NCI-H526 treated with DMSO at 0.1 percent for 48 hours (cell line): ENCODE measurements around the gene VENTX.
"Not testable (repeated sequence)": the region's sequence is repeated elsewhere in the genome, so short reads cannot be mapped to it uniquely, and the experiment has no call there.

ENCODE experiments used
- DNase-seq: peaks from one replicate; lab custom pipeline; 2025; lab: John Stamatoyannopoulos, UW

The VENTX gene

DNA sequence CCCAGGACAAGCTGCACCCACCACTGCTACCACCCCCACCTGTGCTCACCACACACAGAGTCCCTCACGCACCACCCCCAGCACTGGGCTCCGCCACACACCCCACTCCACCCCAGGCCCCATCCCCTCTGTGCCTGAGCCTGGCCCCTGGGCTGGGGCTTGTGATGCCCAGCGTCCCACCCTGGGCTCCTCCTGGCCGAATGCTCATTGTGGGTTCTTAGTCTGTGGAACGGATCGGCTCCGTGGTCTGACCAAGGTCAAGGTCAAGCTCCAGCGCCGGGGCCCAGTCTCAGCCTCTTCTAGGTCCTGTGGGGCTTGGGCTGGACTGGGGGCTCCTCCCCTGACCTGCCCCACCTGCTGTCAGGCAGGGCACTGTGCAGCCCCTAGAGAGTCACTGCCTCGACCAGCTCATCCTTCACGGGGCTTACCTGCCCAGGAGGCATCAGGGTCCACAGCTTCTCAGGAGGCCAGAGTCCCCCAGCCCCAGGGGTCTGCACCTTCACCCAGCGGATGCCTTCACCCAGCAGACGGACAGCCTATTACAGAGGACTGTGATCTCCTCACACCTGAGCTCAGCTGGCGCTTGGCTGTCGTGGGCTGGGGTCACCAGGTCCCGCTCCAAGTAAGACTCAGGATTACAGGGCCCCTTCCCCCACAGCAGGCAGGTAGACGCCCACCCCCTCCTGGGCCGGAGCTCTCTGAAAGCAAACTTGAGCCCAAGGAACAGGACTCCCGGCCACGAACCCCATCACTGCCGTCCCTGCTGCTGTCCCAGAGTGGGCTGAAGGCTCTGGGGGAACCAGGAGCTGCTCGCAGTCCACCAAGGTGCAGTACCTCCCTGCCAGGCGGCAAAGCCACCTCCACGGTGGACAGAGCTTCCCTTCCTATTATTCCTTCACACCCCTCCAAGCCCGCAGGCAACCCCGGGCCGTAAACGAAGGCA is 22.9 kb upstream of the VENTX start:
- no peak for DNase-seq

DNA sequence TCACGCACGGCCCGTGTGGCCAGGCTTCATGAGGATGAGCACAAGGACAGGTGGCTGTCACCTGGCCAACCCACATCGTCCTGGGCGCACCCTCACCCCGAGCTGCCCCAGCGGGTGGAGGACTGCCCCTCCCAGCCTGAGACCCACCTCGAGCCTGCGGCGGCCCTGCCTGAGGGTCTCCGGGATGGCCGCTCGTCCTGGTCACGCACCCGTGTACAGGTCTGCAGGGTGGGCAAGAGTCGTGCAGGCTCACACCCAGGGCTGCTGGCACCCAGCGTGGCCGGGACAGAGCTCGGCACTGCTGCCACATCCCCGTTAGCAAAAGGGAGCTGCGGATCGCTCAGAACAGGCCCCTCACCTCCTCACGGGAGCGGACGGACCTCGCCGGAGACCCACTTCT is 22.1 kb upstream of the VENTX start:
- DNase-seq = no peak

DNA sequence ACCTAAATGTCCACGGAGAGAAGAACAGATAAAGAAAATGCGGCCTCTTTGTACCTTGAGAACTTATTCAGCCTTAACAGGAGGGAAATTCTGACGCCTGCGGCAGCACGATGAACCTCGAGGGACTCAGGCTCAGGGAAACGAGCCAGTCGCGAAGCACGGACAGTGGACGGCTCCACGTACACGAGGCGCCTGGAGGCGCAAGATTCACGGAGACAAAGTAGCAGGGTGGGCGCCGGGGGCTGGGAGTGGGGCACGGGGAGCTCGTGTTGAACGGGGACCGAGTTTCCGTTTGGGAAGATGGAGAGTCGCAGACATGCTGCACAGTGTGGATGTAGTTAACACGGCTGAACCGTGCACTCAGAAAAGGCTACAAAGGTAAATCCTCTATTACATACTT is 20.9 kb upstream of the VENTX start:
- DNase-seq = no peak

DNA sequence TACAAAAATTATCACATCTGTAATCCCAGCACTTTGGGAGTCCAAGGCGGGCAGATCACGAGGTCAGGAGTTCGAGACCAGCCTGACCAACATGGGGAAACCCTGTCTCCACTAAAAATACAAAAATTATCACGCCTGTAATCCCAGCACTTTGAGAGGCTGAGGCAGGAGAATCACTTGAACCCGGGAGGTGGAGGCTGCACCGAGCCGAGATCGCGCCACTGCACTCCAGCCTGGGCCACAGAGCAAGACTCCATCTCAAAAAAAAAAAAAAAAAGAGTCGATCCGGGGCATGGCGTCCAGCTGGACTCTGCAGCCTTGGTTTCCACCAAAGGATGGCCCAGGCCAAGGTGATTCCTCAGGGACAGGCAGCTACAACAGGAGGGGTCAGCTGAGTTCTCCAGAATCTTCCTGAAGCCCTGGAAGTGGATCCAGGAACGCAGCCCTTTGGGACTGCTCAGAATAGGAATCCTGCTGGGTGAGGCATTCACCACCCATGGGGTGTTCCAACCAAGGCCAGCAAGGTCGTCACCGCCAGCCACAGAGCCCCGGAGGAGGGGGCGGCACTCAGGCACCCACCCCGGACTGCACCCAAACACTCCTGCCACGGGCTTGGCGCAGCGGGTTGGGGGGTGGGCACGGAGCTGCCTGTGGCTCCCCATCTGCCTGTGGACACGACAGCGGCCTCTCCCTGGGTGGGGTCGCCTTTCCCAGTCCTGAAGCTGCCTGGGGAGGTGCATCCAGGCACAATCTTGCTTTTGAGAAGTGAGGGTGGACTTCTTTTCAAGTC is 19.7 kb upstream of the VENTX start:
- DNase-seq = no peak

DNA sequence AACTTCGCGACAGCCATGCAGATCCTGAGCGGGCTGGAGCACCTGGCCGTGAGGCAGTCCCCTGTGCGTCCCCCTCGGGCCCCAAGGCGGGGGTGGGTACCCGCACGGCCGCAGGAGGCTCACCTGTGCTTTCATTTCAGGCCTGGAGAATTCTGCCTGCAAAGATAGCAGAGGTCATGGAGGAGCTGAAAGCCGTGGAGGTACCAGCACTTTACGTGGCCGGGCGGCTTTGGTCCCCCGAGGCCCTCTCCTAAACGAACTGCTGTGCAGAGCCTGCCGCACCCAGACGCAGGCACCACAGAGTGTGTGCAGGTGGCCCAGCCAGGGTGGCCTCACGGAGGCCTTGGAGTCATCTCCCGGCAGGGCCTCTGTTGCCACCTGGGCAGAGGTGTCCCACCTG is 18.8 kb upstream of the VENTX start:
- no peak for DNase-seq

DNA sequence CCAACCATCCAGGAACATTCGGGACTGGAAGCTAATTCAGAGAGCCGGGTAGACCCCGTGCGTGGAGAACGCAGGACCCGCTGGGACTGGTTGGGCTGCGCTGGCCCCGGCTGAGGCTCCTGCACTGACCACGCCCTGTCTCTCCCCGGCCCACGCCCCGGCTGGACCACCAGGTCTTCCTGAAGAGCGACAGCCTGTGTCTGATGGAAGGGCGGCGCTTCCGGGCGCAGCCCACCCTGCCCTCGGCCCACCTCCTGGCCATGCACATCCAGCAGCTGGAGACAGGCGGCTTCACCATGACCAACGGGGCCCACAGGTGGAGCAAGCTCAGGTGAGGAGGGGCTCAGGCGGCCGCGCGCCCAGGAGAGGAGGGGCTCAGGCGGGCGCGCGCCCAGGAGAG is 17.9 kb upstream of the VENTX start:
- DNase-seq = no peak

DNA sequence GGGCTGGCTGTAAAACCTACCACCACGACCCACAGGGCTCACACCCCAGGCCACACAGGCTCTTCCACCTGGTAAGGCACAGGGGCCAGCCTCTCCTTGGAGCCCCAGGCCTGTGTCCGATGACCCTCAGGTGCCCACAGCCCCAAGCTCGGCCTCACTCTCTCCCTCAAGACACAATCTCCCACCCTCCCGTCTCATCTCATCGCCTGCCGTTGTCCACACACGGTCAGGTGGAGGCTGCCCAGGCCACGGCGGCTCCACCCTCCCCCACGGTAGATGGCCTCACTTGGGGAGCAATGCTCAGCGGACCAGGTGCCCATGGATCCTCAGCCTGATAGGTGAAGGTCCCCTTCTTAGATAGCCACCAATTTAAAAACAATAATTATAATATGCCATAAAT is 16.3 kb upstream of the VENTX start:
- no peak for DNase-seq

DNA sequence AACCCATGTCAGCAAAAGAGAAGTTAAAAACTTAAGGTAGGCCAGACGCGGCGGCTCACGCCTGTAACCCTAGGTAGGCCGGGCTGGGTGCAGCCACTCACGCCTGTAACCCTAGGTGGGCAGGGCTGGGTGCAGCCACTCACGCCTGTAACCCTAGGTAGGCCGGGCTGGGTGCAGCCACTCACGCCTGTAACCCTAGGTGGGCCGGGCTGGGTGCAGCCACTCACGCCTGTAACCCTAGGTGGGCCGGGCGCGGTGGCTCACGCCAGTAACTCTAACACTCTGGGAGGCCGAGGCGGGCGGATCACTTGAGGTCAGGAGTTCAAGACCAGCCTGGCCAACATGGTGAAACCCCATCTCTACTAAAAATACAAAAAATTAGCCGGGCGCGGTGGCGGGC is 15.9 kb upstream of the VENTX start:
- not testable (repeated sequence) for DNase-seq

DNA sequence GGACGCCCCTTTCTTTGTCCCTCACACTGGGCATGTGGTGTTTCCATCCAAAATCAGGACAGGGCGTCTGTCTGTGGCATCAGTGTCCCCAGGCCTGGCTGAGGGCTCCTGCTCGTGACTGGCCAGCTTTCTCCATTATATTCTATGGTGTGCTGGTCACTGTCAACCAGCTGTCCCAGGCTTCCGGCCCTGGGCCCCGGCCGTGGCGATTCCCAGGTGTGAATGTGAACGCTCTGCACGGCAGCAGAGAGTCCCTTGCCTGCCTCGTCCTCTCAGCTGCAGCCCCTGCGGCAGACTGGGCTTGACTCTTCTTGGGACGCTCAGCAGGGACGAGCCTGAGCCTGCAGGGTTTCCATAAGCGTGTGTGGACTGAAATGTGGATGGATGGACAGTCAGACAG is 13.6 kb upstream of the VENTX start:
- no peak for DNase-seq

DNA sequence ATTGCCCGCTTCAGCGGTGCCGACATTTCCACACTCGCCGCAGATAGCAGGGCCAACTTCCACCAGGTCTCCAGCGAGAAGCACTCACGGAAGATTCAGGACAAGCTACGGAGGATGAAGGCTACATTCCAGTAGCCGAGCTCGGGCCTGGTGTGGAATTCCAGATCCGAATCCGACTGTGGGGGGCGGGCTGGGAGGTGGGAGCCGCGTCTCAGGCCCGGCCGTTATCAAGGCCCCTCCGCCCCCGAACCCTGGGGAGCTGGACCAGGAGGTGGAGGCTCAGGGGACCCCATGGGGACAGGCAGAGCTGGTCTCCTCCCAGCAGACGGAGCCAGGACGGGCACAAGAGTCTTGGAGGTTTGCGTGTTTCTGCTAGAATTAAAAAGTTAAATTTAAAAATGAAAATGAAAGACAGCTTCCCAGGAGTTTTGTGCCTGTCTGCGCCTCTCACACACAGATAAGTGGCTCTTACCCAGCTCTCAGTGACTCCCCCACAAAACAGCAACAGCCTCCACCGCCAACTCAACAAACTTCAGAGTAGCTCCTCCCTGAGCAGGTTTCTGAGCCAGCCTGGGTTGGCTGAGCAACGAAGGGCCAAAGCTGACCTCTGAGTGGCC is 12.8 kb upstream of the VENTX start:
- no peak for DNase-seq

DNA sequence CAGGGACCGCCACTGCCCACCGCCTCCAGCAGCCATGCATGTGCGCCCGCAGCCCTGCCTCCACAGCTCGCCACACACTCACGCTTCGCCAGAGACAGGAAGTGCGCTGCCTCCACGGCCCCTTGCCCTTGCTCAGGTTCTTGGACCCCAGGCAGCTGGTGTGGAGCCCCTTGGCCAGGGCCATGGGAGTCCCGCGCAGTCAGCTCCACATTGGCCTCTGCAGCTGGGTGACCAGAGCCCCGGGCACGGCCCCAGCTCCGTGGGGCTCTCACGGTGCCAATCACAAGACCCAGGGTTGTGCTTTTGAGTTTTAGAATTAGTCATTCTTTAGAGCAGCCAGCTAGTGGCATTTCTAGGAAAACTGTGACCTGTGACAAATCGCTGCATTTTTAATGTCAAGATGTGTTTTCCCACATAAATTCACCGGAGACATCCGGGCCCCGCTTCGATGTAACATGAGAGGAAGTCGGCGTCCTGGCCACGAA is 11.9 kb upstream of the VENTX start:
- DNase-seq = no peak

DNA sequence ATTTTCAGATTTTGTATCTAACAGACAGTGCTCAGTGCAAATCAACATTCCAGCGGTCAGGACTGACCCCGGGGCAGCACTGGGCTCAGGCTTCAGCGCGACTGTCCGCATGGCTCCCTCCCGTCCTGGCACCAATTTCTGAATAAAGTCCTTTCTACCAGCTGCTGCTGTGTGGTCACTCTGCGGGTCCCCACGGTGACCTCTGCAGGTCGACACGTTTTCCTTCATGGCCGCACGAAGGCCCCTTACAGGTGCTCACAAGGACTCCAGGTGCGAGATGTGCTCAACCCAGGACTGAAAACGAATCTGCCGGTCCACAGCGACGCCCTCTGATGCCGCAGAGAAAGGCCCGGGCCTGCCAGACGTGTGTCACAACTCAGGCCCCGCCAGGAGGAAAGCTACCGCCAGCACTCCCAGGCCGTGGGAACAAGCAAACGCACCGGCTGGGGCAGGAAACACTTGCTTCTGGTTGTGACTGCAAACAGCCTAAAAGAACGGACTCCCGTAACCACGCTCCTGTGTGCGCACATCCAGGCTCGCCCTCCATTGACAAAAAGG is 11.3 kb upstream of the VENTX start:
- peak; percentile 22 for DNase-seq

DNA sequence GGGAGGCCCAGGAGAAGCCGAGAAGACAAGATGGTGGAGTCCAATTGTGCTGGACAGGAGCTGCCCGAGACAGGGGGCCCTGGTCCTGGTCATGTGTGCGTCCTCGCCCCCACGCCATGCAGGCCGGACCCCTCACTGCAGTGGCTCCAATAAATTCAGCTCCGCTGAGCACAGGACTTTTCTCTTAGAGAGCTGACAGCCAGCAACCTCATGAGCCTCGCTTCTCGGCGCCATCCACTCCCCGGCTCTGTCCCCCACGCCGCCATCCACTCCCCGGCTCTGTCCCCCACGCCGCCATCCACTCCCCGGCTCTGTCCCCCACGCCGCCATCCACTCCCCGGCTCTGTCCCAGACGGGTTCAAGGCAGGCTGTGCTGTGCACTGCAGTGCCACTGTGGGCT is 10.4 kb upstream of the VENTX start:
- DNase-seq = no peak

DNA sequence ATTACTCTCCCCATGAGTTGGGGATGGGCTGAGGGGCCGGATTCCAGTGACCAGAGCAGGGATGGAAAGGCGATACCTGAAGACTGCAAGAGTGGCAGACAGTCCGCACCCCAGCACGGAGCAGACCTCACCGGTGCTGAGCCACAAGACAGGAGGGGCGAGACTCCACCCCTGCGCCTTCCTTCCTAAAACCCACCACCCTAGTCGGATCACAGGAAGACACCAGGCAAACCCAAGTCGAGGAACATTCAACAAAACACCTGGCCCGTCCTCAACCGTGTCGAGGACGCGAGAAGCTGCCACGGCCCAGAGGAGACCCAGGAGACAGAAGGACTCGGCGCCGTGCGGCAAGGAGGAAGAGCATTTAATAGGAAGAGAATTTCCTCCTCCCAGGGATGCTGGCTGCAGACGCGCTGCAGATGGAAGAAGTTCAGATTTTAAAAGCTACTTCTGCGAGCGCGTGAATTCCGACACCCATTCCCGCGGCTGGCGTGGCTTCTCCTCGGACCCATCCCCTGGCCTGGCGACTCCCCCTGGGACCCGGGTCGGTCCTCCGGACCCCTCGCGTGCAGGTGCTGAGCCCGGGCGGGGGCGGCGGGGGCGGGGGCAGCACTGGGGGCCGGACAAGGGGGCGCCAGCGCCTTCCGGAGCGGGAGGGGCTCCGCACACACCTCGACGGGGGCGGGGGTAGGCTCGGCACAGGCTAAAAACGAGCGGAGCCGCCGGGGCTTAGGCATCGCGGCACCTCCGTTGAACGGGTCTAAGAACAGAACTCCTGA is 8.2 kb upstream of the VENTX start:
- DNase-seq = no peak

DNA sequence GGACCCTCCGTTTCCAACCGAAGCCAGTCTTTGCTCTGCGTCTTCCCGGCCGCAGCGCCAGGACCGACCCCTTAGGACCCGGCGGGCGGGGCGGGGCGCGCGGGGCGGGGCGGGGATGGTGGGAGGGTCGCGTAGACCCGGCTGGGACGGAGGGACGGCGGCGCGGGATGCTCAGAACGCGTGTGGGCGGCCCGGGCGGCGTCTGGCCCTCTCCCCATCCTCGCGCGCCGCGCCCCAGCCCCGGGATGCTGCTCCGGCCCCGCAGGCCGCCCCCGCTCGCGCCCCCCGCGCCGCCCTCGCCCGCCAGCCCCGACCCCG is 7.7 kb upstream of the VENTX start, which contains the start of gene UTF1:
Gene UTF1, plus strand, starts transcription at position 174 of the 318 bp plus-strand sequence. Its CDS starts 72 bp downstream, at position 246.
- no peak for DNase-seq

DNA sequence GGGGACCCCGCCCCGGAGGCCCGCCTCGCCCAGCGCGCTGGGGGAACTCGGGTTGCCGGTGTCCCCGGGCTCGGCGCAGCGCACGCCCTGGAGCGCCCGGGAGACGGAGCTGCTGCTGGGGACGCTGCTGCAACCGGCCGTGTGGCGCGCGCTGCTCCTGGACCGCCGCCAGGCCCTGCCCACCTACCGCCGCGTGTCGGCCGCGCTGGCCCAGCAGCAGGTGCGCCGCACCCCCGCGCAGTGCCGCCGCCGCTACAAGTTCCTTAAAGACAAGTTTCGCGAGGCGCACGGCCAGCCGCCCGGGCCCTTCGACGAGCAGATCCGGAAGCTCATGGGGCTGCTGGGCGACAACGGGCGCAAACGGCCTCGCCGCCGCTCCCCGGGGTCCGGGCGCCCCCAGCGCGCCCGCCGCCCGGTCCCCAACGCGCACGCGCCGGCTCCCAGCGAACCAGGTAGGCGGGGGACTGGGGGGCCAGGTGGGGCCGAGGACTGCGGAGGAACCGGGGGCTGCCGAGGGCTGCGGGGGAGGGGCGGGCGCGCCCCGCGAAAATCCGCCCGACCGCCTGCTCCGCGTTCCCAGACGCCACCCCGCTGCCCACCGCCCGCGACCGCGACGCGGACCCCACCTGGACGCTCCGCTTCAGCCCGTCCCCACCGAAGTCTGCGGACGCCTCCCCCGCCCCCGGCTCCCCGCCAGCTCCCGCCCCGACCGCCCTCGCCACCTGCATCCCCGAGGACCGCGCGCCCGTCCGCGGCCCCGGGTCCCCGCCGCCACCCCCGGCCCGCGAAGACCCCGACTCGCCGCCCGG is 7.1 kb upstream of the VENTX start:
- no peak for DNase-seq

DNA sequence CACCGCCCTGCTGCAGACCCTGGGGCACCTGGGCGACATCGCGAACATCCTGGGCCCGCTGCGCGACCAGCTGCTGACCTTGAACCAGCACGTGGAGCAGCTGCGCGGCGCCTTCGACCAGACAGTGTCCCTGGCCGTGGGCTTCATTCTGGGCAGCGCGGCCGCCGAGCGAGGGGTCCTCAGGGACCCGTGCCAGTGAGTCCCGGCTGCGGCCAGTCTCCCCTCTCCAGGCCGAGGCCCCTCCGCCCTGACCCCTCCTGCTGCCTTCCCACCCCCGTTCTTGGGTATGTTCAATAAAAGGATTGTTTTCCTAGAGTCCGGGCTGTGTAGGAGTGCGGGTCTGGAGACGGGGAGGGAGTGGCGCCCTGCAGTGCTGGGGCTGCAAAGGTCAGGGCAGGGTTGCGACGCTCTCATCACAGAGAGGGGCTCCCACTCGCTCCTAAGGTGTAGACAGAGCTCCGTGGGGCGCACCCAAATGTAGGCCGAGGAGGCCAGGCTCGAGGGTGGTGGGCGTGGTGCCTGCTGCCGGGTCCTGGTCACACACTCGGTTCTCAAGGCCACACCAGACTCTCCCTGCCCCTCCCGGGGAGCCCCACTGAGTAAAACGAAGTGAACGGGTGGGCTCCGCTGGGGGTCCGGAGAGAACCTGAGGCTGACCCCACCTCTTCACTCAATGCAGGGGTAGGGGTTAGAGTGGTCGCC is 6.3 kb upstream of the VENTX start:
- no peak for DNase-seq

DNA sequence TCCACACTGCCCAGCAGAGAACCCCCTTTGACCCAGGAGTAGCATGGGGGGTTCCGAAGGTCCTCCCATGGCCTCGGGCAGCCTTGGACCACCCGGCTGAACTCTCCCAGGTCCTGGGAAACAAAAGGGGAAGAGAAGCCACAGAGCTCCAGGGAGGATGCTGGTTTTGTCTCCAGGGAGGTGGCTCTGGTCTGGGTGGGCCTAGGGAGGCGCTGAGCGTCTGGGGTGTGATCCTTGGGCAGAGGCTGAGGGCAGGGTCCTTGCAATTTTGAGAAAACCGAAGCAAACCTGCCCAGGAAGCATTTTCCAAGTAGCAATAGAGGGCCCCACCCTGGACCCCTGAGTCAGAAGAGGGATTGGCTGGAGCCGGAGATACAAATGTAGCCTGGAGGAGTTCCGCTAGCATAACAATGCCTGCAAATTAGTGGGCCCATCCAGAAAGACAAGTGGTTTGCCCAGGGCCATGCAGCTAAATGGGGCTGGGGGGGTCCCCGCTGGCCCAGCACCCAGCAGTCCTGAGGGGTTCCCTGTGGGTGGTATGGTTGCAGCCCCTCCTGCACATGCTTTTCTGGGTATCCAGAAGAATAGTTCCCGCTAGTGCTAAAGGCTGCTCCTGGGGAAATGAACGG is 5.6 kb upstream of the VENTX start:
- DNase-seq = no peak

DNA sequence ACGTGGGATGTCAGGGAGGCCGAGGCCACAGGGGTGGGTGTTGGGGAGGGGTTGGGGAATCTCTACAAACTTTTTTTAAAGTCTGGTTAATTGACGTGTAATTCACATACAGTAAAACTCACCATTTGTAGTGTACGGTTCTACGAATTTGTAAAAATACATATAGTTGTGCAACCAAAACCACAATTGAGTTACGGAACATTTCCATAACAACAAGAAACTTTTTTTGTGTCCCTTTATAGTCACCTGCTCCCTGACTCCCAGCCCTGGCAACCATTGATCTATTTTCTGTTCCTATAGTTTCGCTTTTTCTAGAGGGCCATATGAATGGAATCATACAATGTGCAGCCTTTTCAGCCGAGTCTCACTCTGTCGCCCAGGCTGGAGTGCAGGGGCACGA is 2.9 kb upstream of the VENTX start:
- not testable (repeated sequence) for DNase-seq
